Stomach (tissue), 4 donors: ENCODE results near the gene HIGD1C.

Experiments used
- CTCF ChIP-seq, 7 experiments: fragments of 450-650 bp in 4 of 7; fragments of 200-600 bp in 3 of 7; sonication (generic) in 3 of 7; IDR thresholded peaks; one replicate each; pipeline ENCODE4 v1.5.1; 2016 to 2019; ENCODE audit warnings: antibody characterized with exemption in 7 of 7, control low read depth in 2 of 7, mild to moderate bottlenecking in 1 of 7
- POLR2A ChIP-seq, 4 donors: fragments of 450-650 bp; IDR thresholded peaks; one replicate each; pipeline ENCODE4 v1.6.1; 2016; ENCODE audit warnings: antibody characterized with exemption in 4 of 4, control low read depth in 2 of 4, mild to moderate bottlenecking in 1 of 4, moderate library complexity in 1 of 4
- POLR2AphosphoS5 ChIP-seq, 3 donors: sonication (generic); formaldehyde crosslinking; IDR thresholded peaks; one replicate each; pipeline ENCODE4 v1.6.1; 2016; ENCODE audit warnings: antibody characterized with exemption in 3 of 3

- TF ChIP-seq CTCF (IDR thresholded peaks at IDR 0.05) = no peak
- TF ChIP-seq POLR2AphosphoS5 (IDR thresholded peaks at IDR 0.05) = no peak
- TF ChIP-seq POLR2A (IDR thresholded peaks at IDR 0.05) = no peak
These were observed 703 bp downstream of the HIGD1C start for GRCh38 chr12:50953047-50953446.
